B cell (primary cell): ENCODE measurements around the gene ESCO1. TPM values are rescaled to one million over a fixed set of nuclear protein-coding genes. Genes with fewer than 3 reads are reported as not detected.

Source experiments
- ATAC-seq: fragments of 200-7000 bp; cut with Tn5 transposase; one replicate; pipeline ENCODE4 v1.10.0; 2021; ENCODE audit warnings: low read depth, mild to moderate bottlenecking, moderate number of reproducible peaks, moderate library complexity
- CTCF ChIA-PET: fragments of 350-600 bp; sonication (Branson Sonifier 250); formaldehyde crosslinking; loops from one replicate; lab custom pipeline; 2021; ENCODE audit warnings: antibody characterized with exemption, inconsistent platforms; lab: Charles Lee
- POLR2A ChIA-PET: fragments of 350-600 bp; sonication (Branson Sonifier 250); formaldehyde crosslinking; loops from one replicate; lab custom pipeline; 2021; ENCODE audit warnings: antibody characterized with exemption; lab: Charles Lee
- DNase-seq: peaks from one replicate; pipeline ENCODE4 v3.0.0; 2013
- H2AFZ ChIP-seq: 2 replicates; pipeline ENCODE4 v1.6.1; 2012; ENCODE audit warnings: mild to moderate bottlenecking, low read depth, low read length; ENCODE audit not compliant: insufficient read depth, poor library complexity, severe bottlenecking
- H3K27ac ChIP-seq, 2 donors: 1 replicate in 1 of 2; 2 replicates in 1 of 2; pipeline ENCODE4 v1.5.1; 2012 to 2013; ENCODE audit warnings: low read length in 2 of 2, mild to moderate bottlenecking in 2 of 2, moderate library complexity in 1 of 2
- H3K27me3 ChIP-seq, 4 experiments: fragments of 200-600 bp in 1 of 4; sonication (generic) in 1 of 4; replicated peaks in 1 of 4; 1 replicate in 2 of 4; 2 replicates in 2 of 4; pipeline versions ENCODE4 v1.6.1 to v1.7.0; 2013 to 2016; ENCODE audit warnings: low read length in 3 of 4, mild to moderate bottlenecking in 2 of 4, mixed read lengths in 1 of 4, moderate library complexity in 1 of 4; ENCODE audit not compliant: insufficient read depth in 4 of 4, control insufficient read depth in 3 of 4; ENCODE audit errors: control extremely low read depth in 1 of 4
- H3K36me3 ChIP-seq, 2 experiments: replicated peaks in 1 of 2; 1 replicate in 1 of 2; 2 replicates in 1 of 2; pipeline versions ENCODE4 v1.6.1 to v1.7.1; 2013; ENCODE audit warnings: low read length in 1 of 2; ENCODE audit not compliant: insufficient read depth in 2 of 2, control insufficient read depth in 1 of 2; ENCODE audit errors: control extremely low read depth in 1 of 2, extremely low read depth in 1 of 2
- H3K4me1 ChIP-seq, 2 donors: fragments of 200-600 bp in 1 of 2; sonication (generic) in 1 of 2; 1 replicate in 1 of 2; 2 replicates in 1 of 2; pipeline versions ENCODE4 v1.5.1 to v1.6.1; 2013 to 2017; ENCODE audit warnings: low read length in 2 of 2; ENCODE audit not compliant: control insufficient read depth in 2 of 2, insufficient read depth in 2 of 2
- H3K4me2 ChIP-seq: replicated peaks from 2 replicates; pipeline ENCODE3; 2012; ENCODE audit warnings: mild to moderate bottlenecking, low read depth, low read length; ENCODE audit not compliant: poor library complexity, severe bottlenecking
- H3K4me3 ChIP-seq, 5 experiments: fragments of 200-600 bp in 1 of 5; sonication (generic) in 1 of 5; 1 replicate in 3 of 5; 2 replicates in 2 of 5; pipeline versions ENCODE4 v1.5.1 to v1.7.0; 2011 to 2016; ENCODE audit warnings: low read length in 4 of 5, mild to moderate bottlenecking in 4 of 5, low read depth in 2 of 5, control low read depth in 1 of 5, moderate library complexity in 1 of 5; ENCODE audit not compliant: insufficient read depth in 1 of 5; ENCODE audit errors: control extremely low read depth in 1 of 5, extremely low read depth in 1 of 5
- H3K79me2 ChIP-seq: fragments of 200-600 bp; sonication (generic); one replicate; pipeline ENCODE4 v1.6.0; 2016; ENCODE audit warnings: low read length; ENCODE audit not compliant: control insufficient read depth, insufficient read depth
- H3K9ac ChIP-seq: fragments of 200-600 bp; sonication (generic); 2 replicates; pipeline ENCODE4 v1.6.1; 2017; ENCODE audit warnings: mild to moderate bottlenecking, low read length, moderate library complexity
- H3K9me3 ChIP-seq, 3 donors: one replicate each; pipeline versions ENCODE4 v1.6.1 to v1.7.1; 2013; ENCODE audit warnings: low read length in 2 of 3; ENCODE audit not compliant: control insufficient read depth in 2 of 3, insufficient read depth in 1 of 3; ENCODE audit errors: control extremely low read depth in 1 of 3
- H4K20me1 ChIP-seq: 2 replicates; pipeline ENCODE4 v1.6.0; 2012; ENCODE audit warnings: mild to moderate bottlenecking, low read length; ENCODE audit not compliant: insufficient read depth, control insufficient read depth, poor library complexity, severe bottlenecking
- H3K27ac Mint-ChIP-seq: one replicate; pipeline ENCODE4 v1.8.0; 2021; ENCODE audit warnings: mixed read lengths
- H3K27me3 Mint-ChIP-seq: one replicate; pipeline ENCODE4 v1.8.0; 2021; ENCODE audit warnings: mixed read lengths
- H3K4me1 Mint-ChIP-seq: one replicate; pipeline ENCODE4 v1.8.0; 2021; ENCODE audit warnings: mixed read lengths
- H3K4me3 Mint-ChIP-seq: one replicate; pipeline ENCODE4 v1.8.0; 2021; ENCODE audit warnings: mixed read lengths
- H3K9me3 Mint-ChIP-seq: one replicate; pipeline ENCODE4 v1.8.0; 2022; ENCODE audit warnings: mixed read lengths; ENCODE audit not compliant: insufficient read depth
- CTCF ChIP-seq: fragments of 200-600 bp; IDR thresholded peaks from one replicate; pipeline ENCODE4 v1.8.0; 2022; ENCODE audit warnings: antibody characterized with exemption, mild to moderate bottlenecking
- EZH2 ChIP-seq: IDR thresholded peaks from 2 replicates; pipeline ENCODE4 v1.6.1; 2012; ENCODE audit warnings: borderline replicate concordance, low read depth, mild to moderate bottlenecking, moderate library complexity, low read length; ENCODE audit not compliant: insufficient read depth, poor library complexity, severe bottlenecking
- WGBS: methylation state at CpG from one replicate; pipeline ENCODE4 v1.1.5; 2013; ENCODE audit warnings: missing lambda C conversion rate; ENCODE audit not compliant: insufficient coverage; 5-methylcytosine and 5-hydroxymethylcytosine counted together
- intact Hi-C: fragments of 100-400 bp; cut with micrococcal nuclease; formaldehyde crosslinking; loops from one replicate; pipeline ENCODE4 v1.10.0; 2022
- polyA plus RNA-seq: library from polyadenylated mRNA; depleted of rRNA; stranded (reverse); fragments of >200 nt; gene quantifications from 2 replicates; pipeline ENCODE4 v1.2.3, GENCODE V29; 2012
- total RNA-seq, 2 donors: library from RNA; stranded (reverse); fragments of 120-200 nt in 1 of 2; gene quantifications; 1 replicate in 1 of 2; 2 replicates in 1 of 2; pipeline versions ENCODE4 v1.2.3 to v1.2.4, GENCODE V29; 2013 to 2022

ESCO1 gene
- total and polyA plus RNA-seq, 2 donors (not counting 1 experiment from before 2014, with no cell fraction given), result 8.5 to 30.0 TPM

- ChIA-PET CTCF (no interaction called here), POLR2A (no interaction called here)
- Histone ChIP-seq H3K9ac (no peak overlapping the region), H3K36me3 (no peaks in the 10 kb centered on the region), H4K20me1 (no peaks in the 10 kb centered on the region), H3K27ac (no peak overlapping the region), H3K9me3 (no peaks in the 10 kb centered on the region), H2AFZ (no peak overlapping the region), H3K79me2 (no peaks in the 10 kb centered on the region), H3K27me3 (peaks cover 0 to 3% (median 0%) of the 10 kb centered on the region in 4 experiments), H3K4me2 (no peak overlapping the region), H3K4me1 (no peaks in the 10 kb centered on the region), H3K4me3 (no peak overlapping the region)
- H3K4me1 Mint-ChIP-seq, result no peaks in the 10 kb centered on the region
- ATAC-seq (no peak), DNase-seq (no peak)
- no CpG with 5 or more reads among the region's 2 CpGs for WGBS
- H3K4me3 Mint-ChIP-seq, result no peak overlapping the region
- intact Hi-C loops, result no loop called here
- no peaks in the 10 kb centered on the region for H3K9me3 Mint-ChIP-seq
- H3K27ac Mint-ChIP-seq, result no peak overlapping the region
- peaks cover 19% of the 10 kb centered on the region for H3K27me3 Mint-ChIP-seq
- no peak for TF ChIP-seq EZH2
- no peak for TF ChIP-seq CTCF
Observed at GRCh38 chr18:21481739-21482138, 118.8 kb downstream of the ESCO1 start.

- Histone ChIP-seq H3K36me3 (no peaks in the 10 kb centered on the region), H4K20me1 (no peaks in the 10 kb centered on the region), H3K4me1 (no peaks in the 10 kb centered on the region), H2AFZ (no peak overlapping the region), H3K9me3 (no peaks in the 10 kb centered on the region), H3K9ac (no peak overlapping the region), H3K79me2 (no peaks in the 10 kb centered on the region), H3K4me2 (no peak overlapping the region), H3K27me3 (peaks cover 0 to 3% (median 0%) of the 10 kb centered on the region in 4 experiments), H3K4me3 (no peak overlapping the region), H3K27ac (no peak overlapping the region)
- ATAC-seq (no peak), DNase-seq (no peak)
- TF ChIP-seq CTCF (no peak), EZH2 (no peak)
- ChIA-PET POLR2A (no interaction called here), CTCF (no interaction called here)
- H3K27me3 Mint-ChIP-seq, result peaks cover 26% of the 10 kb centered on the region
- H3K9me3 Mint-ChIP-seq, result no peaks in the 10 kb centered on the region
- no CpG with 5 or more reads among the region's 5 CpGs for WGBS
- intact Hi-C loops, result no loop called here
- no peak overlapping the region for H3K27ac Mint-ChIP-seq
- no peak overlapping the region for H3K4me3 Mint-ChIP-seq
- H3K4me1 Mint-ChIP-seq, result no peaks in the 10 kb centered on the region
Observed at GRCh38 chr18:21479721-21480120, 120.8 kb downstream of the ESCO1 start.

Other genes starting within 250 kb of the ESCO1 start
- 22.1 and 23.9 TPM in 2 replicates for gene SNRPD1, start 11.6 kb upstream of the ESCO1 start, total RNA-seq
- 3.0 and 20.5 TPM in 2 replicates for gene SNRPD1, start 11.6 kb upstream of the ESCO1 start, polyA plus RNA-seq
- 27.6 and 32.8 TPM in 2 replicates for gene ABHD3, start 104.1 kb upstream of the ESCO1 start, total RNA-seq
- gene ABHD3, start 104.1 kb upstream of the ESCO1 start, polyA plus RNA-seq, result 24.7 and 43.6 TPM in 2 replicates
- 24.4 and 25.5 TPM in 2 replicates for gene MIB1, start 140.1 kb upstream of the ESCO1 start, total RNA-seq
- 1.8 and 3.4 TPM in 2 replicates for gene MIB1, start 140.1 kb upstream of the ESCO1 start, polyA plus RNA-seq